Vagina (tissue), 2 donors: Measurements from ENCODE around the gene CCDC88C. TPM values are rescaled to one million over a fixed set of nuclear protein-coding genes. Genes with fewer than 3 reads are reported as not detected.

Experiments used
- DNase-seq, 2 donors: peaks; one replicate each; pipeline ENCODE4 v3.0.0-alpha.2; 2017; ENCODE audit errors: extremely low spot score in 2 of 2
- H3K27ac ChIP-seq: fragments of 200-600 bp; sonication (generic); one replicate; pipeline ENCODE4 v1.5.1; 2019
- H3K27me3 ChIP-seq: fragments of 200-600 bp; sonication (generic); one replicate; pipeline ENCODE4 v1.5.1; 2019
- H3K36me3 ChIP-seq, 2 donors: fragments of 200-600 bp; sonication (generic); one replicate each; pipeline ENCODE4 v1.5.1; 2017 to 2019
- H3K4me1 ChIP-seq: fragments of 200-600 bp; sonication (generic); one replicate; pipeline ENCODE4 v1.5.1; 2019
- H3K4me3 ChIP-seq, 2 donors: fragments of 200-600 bp; sonication (generic); 1 replicate in 1 of 2; 2 replicates in 1 of 2; pipeline ENCODE4 v1.5.1; 2016 to 2019
- H3K9me3 ChIP-seq: fragments of 200-600 bp; sonication (generic); one replicate; pipeline ENCODE4 v1.5.1; 2019
- CTCF ChIP-seq, 3 experiments: fragments of 450-650 bp in 2 of 3; fragments of 200-600 bp in 1 of 3; sonication (generic) in 1 of 3; IDR thresholded peaks; one replicate each; pipeline ENCODE4 v1.5.1; 2017 to 2019; ENCODE audit warnings: antibody characterized with exemption in 3 of 3, mild to moderate bottlenecking in 2 of 3, moderate library complexity in 2 of 3
- POLR2A ChIP-seq, 2 donors: fragments of 450-650 bp; IDR thresholded peaks; one replicate each; pipeline ENCODE4 v1.6.1; 2017; ENCODE audit warnings: antibody characterized with exemption in 2 of 2, mild to moderate bottlenecking in 2 of 2, moderate library complexity in 2 of 2
- POLR2AphosphoS5 ChIP-seq, 2 donors: sonication (generic); formaldehyde crosslinking; IDR thresholded peaks; one replicate each; pipeline ENCODE4 v1.9.0; 2017; ENCODE audit warnings: antibody characterized with exemption in 2 of 2, mild to moderate bottlenecking in 2 of 2, low read depth in 1 of 2; ENCODE audit not compliant: insufficient read depth in 1 of 2
- intact Hi-C: fragments of 100-400 bp; cut with DNase I; formaldehyde crosslinking; loops from one replicate; pipeline ENCODE4 v1.15.1; 2023
- total RNA-seq: library from RNA; depleted of rRNA; stranded (reverse); fragments of >200 nt; gene quantifications from one replicate; pipeline ENCODE4 v1.2.3, GENCODE V29; 2016

Gene CCDC88C
- total RNA-seq, 1 donor from 2014 or later = 42.2 TPM

GRCh38 chr14:91245029-91245428 lies 172.6 kb downstream of the CCDC88C start:
- intact Hi-C loops = no loop called here
- no peak for TF ChIP-seq POLR2AphosphoS5 (IDR thresholded peaks at IDR 0.05; ENCODE audit: insufficient read depth in 1 of 2, low read depth in 1 of 2)
- TF ChIP-seq POLR2A (IDR thresholded peaks at IDR 0.05) = no peak
- no peak for TF ChIP-seq CTCF (IDR thresholded peaks at IDR 0.05)
- peak overlapping the region; percentile 21 for H3K27ac ChIP-seq
- H3K4me3 ChIP-seq = no peak overlapping the region
- no peaks in the 10 kb centered on the region for H3K27me3 ChIP-seq
- no peak for DNase-seq
- H3K4me1 ChIP-seq = peaks cover 29% of the 10 kb centered on the region
- no peaks in the 10 kb centered on the region for H3K36me3 ChIP-seq
- H3K9me3 ChIP-seq = no peaks in the 10 kb centered on the region

DNA sequence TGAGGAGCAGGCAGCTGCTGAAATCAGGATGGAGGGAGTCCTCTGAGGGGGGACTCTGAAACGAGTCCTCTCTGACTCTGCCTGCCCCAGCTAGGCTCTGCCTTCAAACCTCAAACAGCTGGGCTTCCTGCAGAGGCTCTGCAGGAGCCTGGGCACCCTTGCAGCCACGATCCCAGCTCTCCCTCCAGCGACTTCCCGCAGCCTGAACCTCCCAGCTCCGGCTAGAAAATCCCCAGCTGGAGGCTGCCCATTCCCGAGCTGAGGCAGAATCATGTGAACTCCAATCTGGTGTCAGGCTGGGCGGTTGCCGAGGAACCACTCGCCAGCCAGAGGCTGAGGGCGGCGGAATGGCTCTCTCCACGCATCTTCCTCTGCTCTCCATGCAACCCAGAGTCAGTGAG lies 173.1 kb downstream of the CCDC88C start, which contains the start of gene GPR68:
TSS of gene GPR68 (minus strand) at position 204 of the 401 bp plus-strand sequence. CDS start 9,654 bp downstream, outside the sequence.
- no peak for DNase-seq
- Histone ChIP-seq H3K4me1 (peaks cover 29% of the 10 kb centered on the region), H3K9me3 (no peaks in the 10 kb centered on the region), H3K36me3 (no peaks in the 10 kb centered on the region), H3K4me3 (peak within 1 kb of the TSS; percentile 9 to 13), H3K27me3 (no peaks in the 10 kb centered on the region), H3K27ac (peak within 1 kb of the TSS; percentile 21)
- intact Hi-C loops = no loop called here
- TF ChIP-seq CTCF (IDR thresholded peaks at IDR 0.05) = no peak
- TF ChIP-seq POLR2AphosphoS5 (IDR thresholded peaks at IDR 0.05; ENCODE audit: insufficient read depth in 1 of 2, low read depth in 1 of 2) = peak in 1 of 2 donors; percentile 14
- no peak for TF ChIP-seq POLR2A (IDR thresholded peaks at IDR 0.05)

- TF ChIP-seq POLR2AphosphoS5 (IDR thresholded peaks at IDR 0.05; ENCODE audit: insufficient read depth in 1 of 2, low read depth in 1 of 2) = no peak
- no peak for TF ChIP-seq CTCF (IDR thresholded peaks at IDR 0.05)
- TF ChIP-seq POLR2A (IDR thresholded peaks at IDR 0.05) = no peak
- intact Hi-C loops = no loop called here
- peak overlapping the region in 1 of 2 donors; percentile 13 for H3K4me3 ChIP-seq
Measured at GRCh38 chr14:91243074-91243471, 174.5 kb downstream of the CCDC88C start.

DNA sequence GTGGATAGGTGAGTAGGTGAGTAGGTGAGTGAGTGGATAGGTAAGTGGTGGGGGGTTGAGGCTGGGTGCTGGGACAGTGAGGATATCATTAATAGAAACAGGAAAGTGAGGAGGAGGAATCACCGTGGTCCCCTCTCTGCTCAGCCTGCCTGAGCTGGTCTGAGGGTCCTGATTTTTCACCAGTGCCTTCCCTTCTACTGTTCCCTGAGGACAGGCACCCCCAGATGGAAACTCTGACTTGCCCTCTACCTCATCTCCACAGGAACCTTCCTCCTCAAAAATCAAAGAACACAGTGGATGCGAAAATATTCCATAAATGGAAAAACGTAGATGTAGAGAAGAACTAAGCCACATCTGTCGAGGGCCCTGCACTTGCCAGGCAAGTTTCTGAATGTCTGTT lies 175.0 kb downstream of the CCDC88C start:
- Histone ChIP-seq H3K9me3 (no peaks in the 10 kb centered on the region), H3K4me3 (peak overlapping the region in 1 of 2 donors; percentile 26), H3K27ac (peak overlapping the region; percentile 33), H3K36me3 (no peaks in the 10 kb centered on the region), H3K4me1 (peaks cover 29% of the 10 kb centered on the region), H3K27me3 (no peaks in the 10 kb centered on the region)
- DNase-seq = no peak
- no peak for TF ChIP-seq POLR2AphosphoS5 (IDR thresholded peaks at IDR 0.05; ENCODE audit: insufficient read depth in 1 of 2, low read depth in 1 of 2)
- TF ChIP-seq CTCF (IDR thresholded peaks at IDR 0.05) = no peak
- intact Hi-C loops = no loop called here

More at GRCh38 chr14:91243074-91243471, 174.5 kb downstream of the CCDC88C start:
- Histone ChIP-seq H3K27me3 (no peaks in the 10 kb centered on the region), H3K4me1 (peaks cover 29% of the 10 kb centered on the region), H3K27ac (peak overlapping the region; percentile 33), H3K9me3 (no peaks in the 10 kb centered on the region), H3K36me3 (no peaks in the 10 kb centered on the region)
- no peak for DNase-seq

- H3K4me1 ChIP-seq = peaks cover 29% of the 10 kb centered on the region
- H3K27ac ChIP-seq = peak overlapping the region; percentile 33
- intact Hi-C loops = no loop called here
- no peaks in the 10 kb centered on the region for H3K27me3 ChIP-seq
- H3K36me3 ChIP-seq = no peaks in the 10 kb centered on the region
- DNase-seq = no peak
- TF ChIP-seq CTCF (IDR thresholded peaks at IDR 0.05) = no peak
- TF ChIP-seq POLR2A (IDR thresholded peaks at IDR 0.05) = no peak
- TF ChIP-seq POLR2AphosphoS5 (IDR thresholded peaks at IDR 0.05; ENCODE audit: insufficient read depth in 1 of 2, low read depth in 1 of 2) = no peak
- peak overlapping the region in 1 of 2 donors; percentile 26 for H3K4me3 ChIP-seq
- H3K9me3 ChIP-seq = no peaks in the 10 kb centered on the region
Measured at GRCh38 chr14:91241863-91242262, 175.8 kb downstream of the CCDC88C start.
